Mesenchymal stem cell (in vitro differentiated cells and primary cell): ENCODE measurements around the gene LCMT1. TPM values are rescaled to one million over a fixed set of nuclear protein-coding genes. Genes with fewer than 3 reads are reported as not detected.

Source experiments
- DNase-seq: peaks from one replicate; pipeline ENCODE4 v3.0.0-alpha.2; 2013
- H2AFZ ChIP-seq: one replicate; pipeline ENCODE4 v1.6.1; 2013; ENCODE audit warnings: low read depth, mild to moderate bottlenecking, control low read depth, inconsistent platforms, low read length, moderate library complexity
- H2AK5ac ChIP-seq: 2 replicates; pipeline ENCODE4 v1.6.1; 2013; ENCODE audit warnings: low read length, moderate library complexity, mild to moderate bottlenecking, inconsistent platforms; ENCODE audit not compliant: severe bottlenecking
- H2BK120ac ChIP-seq: one replicate; pipeline ENCODE4 v1.6.1; 2013; ENCODE audit warnings: low read depth, mild to moderate bottlenecking, inconsistent platforms, low read length, moderate library complexity
- H2BK12ac ChIP-seq, 2 experiments: one replicate each; pipeline ENCODE4 v1.6.1; 2013; ENCODE audit warnings: inconsistent platforms in 2 of 2, low read length in 2 of 2, mild to moderate bottlenecking in 2 of 2, moderate library complexity in 2 of 2, control low read depth in 1 of 2
- H2BK15ac ChIP-seq: one replicate; pipeline ENCODE4 v1.6.1; 2013; ENCODE audit warnings: mild to moderate bottlenecking, low read depth, inconsistent platforms; ENCODE audit not compliant: poor library complexity, severe bottlenecking
- H2BK5ac ChIP-seq: 2 replicates; pipeline ENCODE4 v1.6.1; 2013; ENCODE audit warnings: low read depth, mild to moderate bottlenecking, low read length, control low read depth, inconsistent platforms; ENCODE audit not compliant: poor library complexity, severe bottlenecking
- H3K14ac ChIP-seq, 2 experiments: one replicate each; pipeline ENCODE4 v1.6.1; 2013; ENCODE audit warnings: inconsistent platforms in 2 of 2, low read length in 2 of 2, control low read depth in 1 of 2, mild to moderate bottlenecking in 1 of 2, moderate library complexity in 1 of 2
- H3K18ac ChIP-seq, 2 experiments: one replicate each; pipeline ENCODE4 v1.6.1; 2013; ENCODE audit warnings: inconsistent platforms in 2 of 2, low read length in 2 of 2, control low read depth in 1 of 2, low read depth in 1 of 2, mild to moderate bottlenecking in 1 of 2
- H3K23ac ChIP-seq, 2 experiments: one replicate each; pipeline ENCODE4 v1.6.1; 2013; ENCODE audit warnings: inconsistent platforms in 2 of 2, low read length in 2 of 2, mild to moderate bottlenecking in 2 of 2, moderate library complexity in 2 of 2, control low read depth in 1 of 2
- H3K27ac ChIP-seq: 2 replicates; pipeline ENCODE4 v1.5.1; 2013; ENCODE audit warnings: mild to moderate bottlenecking, moderate library complexity, low read length, control low read depth, inconsistent platforms; ENCODE audit not compliant: poor library complexity, severe bottlenecking
- H3K27me3 ChIP-seq, 2 experiments: 2 replicates each; pipeline versions ENCODE4 v1.6.1 to v1.7.0; 2013; ENCODE audit warnings: low read length in 2 of 2, mild to moderate bottlenecking in 2 of 2, moderate library complexity in 2 of 2, control low read depth in 1 of 2, inconsistent platforms in 1 of 2; ENCODE audit not compliant: control insufficient read depth in 1 of 2, insufficient read depth in 1 of 2
- H3K36me3 ChIP-seq, 2 experiments: 2 replicates each; pipeline versions ENCODE4 v1.6.1 to v1.7.0; 2013; ENCODE audit warnings: low read length in 2 of 2, control low read depth in 1 of 2, inconsistent platforms in 1 of 2, low read depth in 1 of 2, mild to moderate bottlenecking in 1 of 2; ENCODE audit not compliant: insufficient read depth in 2 of 2, control insufficient read depth in 1 of 2
- H3K4ac ChIP-seq, 2 experiments: one replicate each; pipeline ENCODE4 v1.6.1; 2013; ENCODE audit warnings: inconsistent platforms in 2 of 2, low read length in 2 of 2, mild to moderate bottlenecking in 2 of 2, moderate library complexity in 2 of 2, control low read depth in 1 of 2, low read depth in 1 of 2
- H3K4me1 ChIP-seq: 2 replicates; pipeline ENCODE4 v1.6.1; 2013; ENCODE audit warnings: low read depth, low read length, control low read depth; ENCODE audit not compliant: control insufficient read depth, insufficient read depth
- H3K4me2 ChIP-seq: 2 replicates; pipeline ENCODE4 v1.6.1; 2013; ENCODE audit warnings: low read length, mild to moderate bottlenecking, inconsistent platforms; ENCODE audit not compliant: poor library complexity, severe bottlenecking
- H3K4me3 ChIP-seq, 2 experiments: 2 replicates each; pipeline versions ENCODE4 v1.5.1 to v1.7.0; 2013; ENCODE audit warnings: low read length in 2 of 2, mild to moderate bottlenecking in 2 of 2, control low read depth in 1 of 2, low read depth in 1 of 2; ENCODE audit not compliant: insufficient read depth in 1 of 2
- H3K79me1 ChIP-seq: replicated peaks from 2 replicates; pipeline ENCODE4 v1.6.1; 2013; ENCODE audit warnings: mild to moderate bottlenecking, control low read depth, low read length, inconsistent platforms; ENCODE audit not compliant: poor library complexity, severe bottlenecking
- H3K9ac ChIP-seq: 2 replicates; pipeline ENCODE4 v1.7.0; 2013; ENCODE audit warnings: mild to moderate bottlenecking, low read length, moderate library complexity
- H3K9me3 ChIP-seq: 2 replicates; pipeline ENCODE4 v1.7.0; 2013; ENCODE audit warnings: mild to moderate bottlenecking, low read length; ENCODE audit not compliant: control insufficient read depth
- H4K8ac ChIP-seq: one replicate; pipeline ENCODE4 v1.6.1; 2013; ENCODE audit warnings: inconsistent platforms, mild to moderate bottlenecking, low read length, moderate library complexity
- H4K91ac ChIP-seq: one replicate; pipeline ENCODE4 v1.6.1; 2013; ENCODE audit warnings: mild to moderate bottlenecking, low read length, inconsistent platforms
- WGBS: methylation state at CpG from one replicate; pipeline ENCODE4 v1.1.7; 2013; ENCODE audit warnings: mixed read lengths; 5-methylcytosine and 5-hydroxymethylcytosine counted together
- small RNA-seq: library from polyadenylated mRNA; stranded (forward); fragments of <200 nt; extraction: miRNeasy Mini kit (QIAGEN cat#:217004); gene quantifications from one replicate; pipeline ENCODE3, GENCODE V24; 2013; ENCODE audit warnings: low read depth

The LCMT1 gene

DNA sequence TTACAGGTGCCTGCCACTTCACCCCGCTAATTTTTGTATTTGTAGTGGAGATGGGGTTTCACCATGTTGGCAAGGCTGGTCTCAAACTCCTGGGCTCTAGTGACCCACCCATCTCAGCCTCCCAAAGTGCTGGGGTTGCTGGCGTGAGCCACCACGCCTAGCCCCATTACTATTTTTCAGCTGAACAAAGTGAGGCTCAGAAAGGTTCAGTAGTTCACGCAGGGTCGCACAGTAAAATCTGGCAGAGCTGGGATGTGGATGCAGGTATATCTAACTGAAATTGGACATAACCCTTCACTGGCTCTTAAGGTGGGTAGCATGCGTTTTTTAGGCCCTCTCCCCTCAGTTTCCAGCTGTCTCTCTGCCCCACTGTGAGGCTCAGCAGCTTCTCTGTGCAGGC is 112.4 kb downstream of the LCMT1 start:
- Histone ChIP-seq H3K9ac (no peak overlapping the region), H3K27me3 (peaks cover 0 to 3% of the 10 kb centered on the region in 2 experiments), H3K36me3 (no peaks in the 10 kb centered on the region), H3K4ac (no peak overlapping the region), H3K4me3 (no peak overlapping the region), H3K23ac (no peak overlapping the region), H4K91ac (no peak overlapping the region), H2BK120ac (no peak overlapping the region), H3K4me2 (no peak overlapping the region), H2AFZ (no peak overlapping the region), H3K27ac (no peak overlapping the region), H3K14ac (no peak overlapping the region), H2BK5ac (no peak overlapping the region), H3K79me1 (no peaks in the 10 kb centered on the region), H2BK12ac (no peak overlapping the region), H2AK5ac (no peak overlapping the region), H3K18ac (no peak overlapping the region), H3K4me1 (no peaks in the 10 kb centered on the region), H2BK15ac (no peak overlapping the region), H3K9me3 (no peaks in the 10 kb centered on the region), H4K8ac (no peak overlapping the region)
- WGBS: 81% methylated on average over 5 of the region's 6 CpGs
- no peak for DNase-seq

GRCh38 chr16:25224731-25225319 is 113.3 kb downstream of the LCMT1 start:
- no peaks in the 10 kb centered on the region for H3K4me1 ChIP-seq
- 93% methylated on average over 7 of the region's 7 CpGs for WGBS
- no peak overlapping the region for H2BK12ac ChIP-seq

More at GRCh38 chr16:25224731-25225319, 113.3 kb downstream of the LCMT1 start:
- Histone ChIP-seq H2AK5ac (no peak overlapping the region), H3K23ac (no peak overlapping the region), H3K4me2 (no peak overlapping the region), H2BK120ac (no peak overlapping the region), H3K14ac (no peak overlapping the region), H3K9ac (peak overlapping the region; percentile 75), H4K91ac (no peak overlapping the region), H3K18ac (no peak overlapping the region), H3K36me3 (no peaks in the 10 kb centered on the region), H2BK15ac (no peak overlapping the region), H3K4me3 (no peak overlapping the region), H3K79me1 (no peaks in the 10 kb centered on the region), H4K8ac (no peak overlapping the region), H3K9me3 (no peaks in the 10 kb centered on the region), H2BK5ac (no peak overlapping the region), H3K27ac (no peak overlapping the region), H2AFZ (no peak overlapping the region), H3K4ac (no peak overlapping the region), H3K27me3 (peaks cover 0 to 3% of the 10 kb centered on the region in 2 experiments)
- DNase-seq: no peak

Small RNA genes lying within 50 kb of the gene (small RNA-seq; reads per million reads assigned to genes)
- gene RN7SL557P: not detected
